ENCODE data around the gene LRP1.

Gene LRP1

DNA sequence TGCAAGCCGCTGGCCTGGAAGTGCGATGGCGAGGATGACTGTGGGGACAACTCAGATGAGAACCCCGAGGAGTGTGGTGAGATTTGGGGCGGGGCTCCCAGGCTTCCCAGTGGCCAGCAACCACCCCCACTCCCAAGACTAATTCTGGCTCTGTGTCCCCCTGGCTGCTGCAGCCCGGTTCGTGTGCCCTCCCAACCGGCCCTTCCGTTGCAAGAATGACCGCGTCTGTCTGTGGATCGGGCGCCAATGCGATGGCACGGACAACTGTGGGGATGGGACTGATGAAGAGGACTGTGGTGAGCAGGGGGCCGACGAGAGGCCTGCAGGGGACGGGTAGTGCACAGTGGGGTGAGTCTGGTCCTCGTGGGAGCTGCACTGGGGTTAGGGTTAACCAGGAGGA is 76.2 kb downstream of the LRP1 start:
- H3K27ac ChIP-seq, result no peak overlapping the region
- no peaks in the 10 kb centered on the region for H3K36me3 ChIP-seq
- H3K4me3 ChIP-seq (ENCODE audit: low read depth in 1 of 2, low read length in 1 of 2), result no peak overlapping the region
- no peaks in the 10 kb centered on the region for H3K4me1 ChIP-seq (ENCODE audit: control insufficient read depth in 1 of 2, insufficient read depth in 1 of 2, low read depth in 1 of 2, low read length in 1 of 2)
- H3K27me3 ChIP-seq, result no peaks in the 10 kb centered on the region
- no peaks in the 10 kb centered on the region for H3K9me3 ChIP-seq
- TF ChIP-seq, protein P1, sequence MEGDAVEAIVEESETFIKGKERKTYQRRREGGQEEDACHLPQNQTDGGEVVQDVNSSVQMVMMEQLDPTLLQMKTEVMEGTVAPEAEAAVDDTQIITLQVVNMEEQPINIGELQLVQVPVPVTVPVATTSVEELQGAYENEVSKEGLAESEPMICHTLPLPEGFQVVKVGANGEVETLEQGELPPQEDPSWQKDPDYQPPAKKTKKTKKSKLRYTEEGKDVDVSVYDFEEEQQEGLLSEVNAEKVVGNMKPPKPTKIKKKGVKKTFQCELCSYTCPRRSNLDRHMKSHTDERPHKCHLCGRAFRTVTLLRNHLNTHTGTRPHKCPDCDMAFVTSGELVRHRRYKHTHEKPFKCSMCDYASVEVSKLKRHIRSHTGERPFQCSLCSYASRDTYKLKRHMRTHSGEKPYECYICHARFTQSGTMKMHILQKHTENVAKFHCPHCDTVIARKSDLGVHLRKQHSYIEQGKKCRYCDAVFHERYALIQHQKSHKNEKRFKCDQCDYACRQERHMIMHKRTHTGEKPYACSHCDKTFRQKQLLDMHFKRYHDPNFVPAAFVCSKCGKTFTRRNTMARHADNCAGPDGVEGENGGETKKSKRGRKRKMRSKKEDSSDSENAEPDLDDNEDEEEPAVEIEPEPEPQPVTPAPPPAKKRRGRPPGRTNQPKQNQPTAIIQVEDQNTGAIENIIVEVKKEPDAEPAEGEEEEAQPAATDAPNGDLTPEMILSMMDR (IDR thresholded peaks at IDR 0.05), result no peak

DNA sequence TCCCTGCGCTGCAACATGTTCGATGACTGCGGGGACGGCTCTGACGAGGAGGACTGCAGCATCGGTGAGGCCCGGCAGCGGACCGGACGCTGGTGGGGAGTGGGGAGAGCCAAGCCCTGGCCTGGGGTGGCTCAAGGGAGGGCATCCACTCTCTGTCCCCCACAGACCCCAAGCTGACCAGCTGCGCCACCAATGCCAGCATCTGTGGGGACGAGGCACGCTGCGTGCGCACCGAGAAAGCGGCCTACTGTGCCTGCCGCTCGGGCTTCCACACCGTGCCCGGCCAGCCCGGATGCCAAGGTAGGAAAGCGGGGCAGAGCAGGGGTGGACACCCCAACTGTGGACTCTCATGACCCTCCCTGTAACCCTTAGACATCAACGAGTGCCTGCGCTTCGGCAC is 76.9 kb downstream of the LRP1 start:
- H3K27ac ChIP-seq, result no peak overlapping the region
- TF ChIP-seq, protein P1 (IDR thresholded peaks at IDR 0.05), result no peak
- H3K36me3 ChIP-seq, result no peaks in the 10 kb centered on the region
- peaks cover 5% of the 10 kb centered on the region for H3K27me3 ChIP-seq
- no peaks in the 10 kb centered on the region for H3K4me1 ChIP-seq (ENCODE audit: control insufficient read depth in 1 of 2, insufficient read depth in 1 of 2, low read depth in 1 of 2, low read length in 1 of 2)
- H3K9me3 ChIP-seq, result no peaks in the 10 kb centered on the region
- H3K4me3 ChIP-seq (ENCODE audit: low read depth in 1 of 2, low read length in 1 of 2), result no peak overlapping the region

DNA sequence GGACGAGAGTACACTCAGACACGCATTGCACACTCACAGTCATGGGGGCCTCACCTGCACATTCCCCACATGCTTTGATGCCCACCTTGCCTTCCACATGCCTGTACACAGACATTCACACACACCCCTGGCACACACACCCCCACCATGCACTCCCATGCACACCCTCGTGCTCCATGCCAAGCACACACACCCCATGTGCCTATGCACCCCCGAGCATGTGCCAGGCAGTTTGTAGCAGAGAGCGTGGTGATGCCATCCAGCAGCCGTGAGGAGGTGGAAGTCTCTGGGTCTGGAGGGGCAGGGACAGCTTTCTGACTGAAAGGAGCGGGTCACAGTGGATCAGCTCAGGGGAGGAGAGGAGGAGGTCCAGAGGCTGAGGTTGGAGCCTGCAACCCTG is 77.6 kb downstream of the LRP1 start:
- H3K36me3 ChIP-seq, result no peaks in the 10 kb centered on the region
- peaks cover 8% of the 10 kb centered on the region for H3K27me3 ChIP-seq
- H3K4me1 ChIP-seq (ENCODE audit: control insufficient read depth in 1 of 2, insufficient read depth in 1 of 2, low read depth in 1 of 2, low read length in 1 of 2), result no peaks in the 10 kb centered on the region
- H3K27ac ChIP-seq, result no peak overlapping the region
- TF ChIP-seq, protein P1 (IDR thresholded peaks at IDR 0.05), result no peak
- no peak overlapping the region for H3K4me3 ChIP-seq (ENCODE audit: low read depth in 1 of 2, low read length in 1 of 2)
- H3K9me3 ChIP-seq, result no peaks in the 10 kb centered on the region

DNA sequence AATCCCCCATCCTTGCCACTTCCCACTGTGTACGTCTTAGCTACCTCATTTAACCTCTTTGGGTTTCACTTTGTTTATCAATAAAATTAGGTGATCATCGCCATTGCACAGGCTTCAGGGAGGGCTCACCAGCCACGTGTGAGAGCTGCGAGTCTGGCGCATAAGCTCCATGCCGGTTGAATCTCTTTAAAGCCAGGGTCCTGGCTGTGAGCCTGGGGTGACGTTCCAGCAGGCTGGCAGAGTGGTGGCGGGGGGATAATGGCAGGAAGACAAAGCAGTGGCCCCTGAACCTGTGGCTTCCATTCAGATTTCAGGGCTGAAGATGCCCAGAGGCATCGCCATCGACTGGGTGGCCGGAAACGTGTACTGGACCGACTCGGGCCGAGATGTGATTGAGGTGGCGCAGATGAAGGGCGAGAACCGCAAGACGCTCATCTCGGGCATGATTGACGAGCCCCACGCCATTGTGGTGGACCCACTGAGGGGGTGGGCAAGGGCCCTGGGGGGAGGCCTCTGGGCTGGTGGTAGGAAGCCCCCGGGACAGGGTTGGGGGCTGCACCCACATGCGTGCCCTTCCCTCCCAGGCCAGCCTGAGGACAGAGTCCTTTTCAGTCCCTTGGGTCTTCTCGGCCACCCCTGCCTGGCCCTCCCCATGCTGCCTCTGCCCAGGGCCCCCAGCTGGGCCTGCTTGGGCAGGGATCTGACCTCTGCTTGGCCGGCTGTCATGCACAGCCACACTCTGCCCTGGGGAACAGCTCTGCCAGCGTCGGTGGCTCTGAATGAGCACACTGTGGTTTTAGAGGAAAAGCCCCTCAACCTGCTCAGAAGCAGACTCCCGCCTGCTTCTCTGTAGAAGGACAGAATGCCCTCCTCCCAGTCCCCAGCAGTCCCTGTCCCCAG is 79.7 kb downstream of the LRP1 start:
- no peaks in the 10 kb centered on the region for H3K36me3 ChIP-seq
- no peak overlapping the region for H3K27ac ChIP-seq
- no peak overlapping the region for H3K4me3 ChIP-seq (ENCODE audit: low read depth in 1 of 2, low read length in 1 of 2)
- TF ChIP-seq, protein P1 (IDR thresholded peaks at IDR 0.05), result no peak
- no peaks in the 10 kb centered on the region for H3K4me1 ChIP-seq (ENCODE audit: control insufficient read depth in 1 of 2, insufficient read depth in 1 of 2, low read depth in 1 of 2, low read length in 1 of 2)
- H3K9me3 ChIP-seq, result no peaks in the 10 kb centered on the region
- H3K27me3 ChIP-seq, result peaks cover 21% of the 10 kb centered on the region

DNA sequence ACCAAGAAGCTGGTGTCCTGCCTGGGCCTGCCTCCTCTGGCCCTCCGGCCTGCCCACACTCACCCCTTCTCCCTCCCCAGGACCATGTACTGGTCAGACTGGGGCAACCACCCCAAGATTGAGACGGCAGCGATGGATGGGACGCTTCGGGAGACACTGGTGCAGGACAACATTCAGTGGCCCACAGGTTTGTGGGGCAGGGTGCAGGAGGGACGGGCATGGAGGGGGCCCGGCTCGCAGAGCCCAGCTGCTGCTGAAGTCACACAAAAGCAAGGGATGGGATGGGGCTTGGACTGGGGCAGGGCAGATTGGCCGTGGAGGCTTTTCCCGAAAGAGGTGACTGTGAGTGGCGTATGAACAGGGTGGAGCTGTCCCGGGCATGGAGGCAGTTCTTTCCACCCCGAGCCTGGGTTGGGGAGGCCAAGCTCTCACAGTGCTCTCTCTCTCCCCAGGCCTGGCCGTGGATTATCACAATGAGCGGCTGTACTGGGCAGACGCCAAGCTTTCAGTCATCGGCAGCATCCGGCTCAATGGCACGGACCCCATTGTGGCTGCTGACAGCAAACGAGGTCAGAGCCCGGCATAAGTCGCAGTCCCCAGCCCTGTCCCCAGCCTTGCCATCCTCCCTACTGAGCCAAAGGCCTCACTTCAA is 80.5 kb downstream of the LRP1 start:
- no peak overlapping the region for H3K27ac ChIP-seq
- TF ChIP-seq, protein P1 (IDR thresholded peaks at IDR 0.05), result no peak
- H3K36me3 ChIP-seq, result no peaks in the 10 kb centered on the region
- H3K9me3 ChIP-seq, result no peaks in the 10 kb centered on the region
- H3K27me3 ChIP-seq, result peaks cover 28% of the 10 kb centered on the region
- no peak overlapping the region for H3K4me3 ChIP-seq (ENCODE audit: low read depth in 1 of 2, low read length in 1 of 2)
- peaks cover 0 to 5% of the 10 kb centered on the region in 2 experiments for H3K4me1 ChIP-seq (ENCODE audit: control insufficient read depth in 1 of 2, insufficient read depth in 1 of 2, low read depth in 1 of 2, low read length in 1 of 2)
